Mesothelial cell of epicardium (in vitro differentiated cells): ENCODE measurements around the gene DNAJC11. TPM values are rescaled to one million over a fixed set of nuclear protein-coding genes. Genes with fewer than 3 reads are reported as not detected.

ENCODE experiments used
- DNase-seq, 2 experiments: peaks; one replicate each; pipeline ENCODE4 v3.0.0; 2021; ENCODE audit warnings: low spot score in 2 of 2; ENCODE audit not compliant: unreplicated experiment in 2 of 2
- H3K27ac Mint-ChIP-seq: 2 replicates; pipeline ENCODE4 v1.8.0; 2021; ENCODE audit warnings: mixed read lengths
- H3K27me3 Mint-ChIP-seq: 2 replicates; pipeline ENCODE4 v1.8.0; 2021; ENCODE audit warnings: low read depth, mixed read lengths
- H3K36me3 Mint-ChIP-seq: 2 replicates; pipeline ENCODE4 v1.8.0; 2021; ENCODE audit warnings: mixed read lengths
- H3K4me1 Mint-ChIP-seq: 2 replicates; pipeline ENCODE4 v1.8.0; 2021; ENCODE audit warnings: mixed read lengths
- H3K4me3 Mint-ChIP-seq: 2 replicates; pipeline ENCODE4 v1.8.0; 2021; ENCODE audit warnings: mild to moderate bottlenecking, moderate library complexity, mixed read lengths
- H3K9me3 Mint-ChIP-seq: 2 replicates; pipeline ENCODE4 v1.8.0; 2021; ENCODE audit warnings: mixed read lengths
- total RNA-seq: library from RNA; stranded (reverse); gene quantifications from 3 replicates; pipeline ENCODE4 v1.2.1, GENCODE V29; 2021
- TF ChIP-seq, protein P1 (sequence below): fragments of 200-600 bp; sonication (generic); IDR thresholded peaks from one replicate; pipeline ENCODE4 v1.5.0; 2021; ENCODE audit warnings: antibody characterized with exemption; ENCODE audit not compliant: unreplicated experiment

DNAJC11 gene
- total RNA-seq, 1 donor from 2014 or later = 63.4 TPM

DNA sequence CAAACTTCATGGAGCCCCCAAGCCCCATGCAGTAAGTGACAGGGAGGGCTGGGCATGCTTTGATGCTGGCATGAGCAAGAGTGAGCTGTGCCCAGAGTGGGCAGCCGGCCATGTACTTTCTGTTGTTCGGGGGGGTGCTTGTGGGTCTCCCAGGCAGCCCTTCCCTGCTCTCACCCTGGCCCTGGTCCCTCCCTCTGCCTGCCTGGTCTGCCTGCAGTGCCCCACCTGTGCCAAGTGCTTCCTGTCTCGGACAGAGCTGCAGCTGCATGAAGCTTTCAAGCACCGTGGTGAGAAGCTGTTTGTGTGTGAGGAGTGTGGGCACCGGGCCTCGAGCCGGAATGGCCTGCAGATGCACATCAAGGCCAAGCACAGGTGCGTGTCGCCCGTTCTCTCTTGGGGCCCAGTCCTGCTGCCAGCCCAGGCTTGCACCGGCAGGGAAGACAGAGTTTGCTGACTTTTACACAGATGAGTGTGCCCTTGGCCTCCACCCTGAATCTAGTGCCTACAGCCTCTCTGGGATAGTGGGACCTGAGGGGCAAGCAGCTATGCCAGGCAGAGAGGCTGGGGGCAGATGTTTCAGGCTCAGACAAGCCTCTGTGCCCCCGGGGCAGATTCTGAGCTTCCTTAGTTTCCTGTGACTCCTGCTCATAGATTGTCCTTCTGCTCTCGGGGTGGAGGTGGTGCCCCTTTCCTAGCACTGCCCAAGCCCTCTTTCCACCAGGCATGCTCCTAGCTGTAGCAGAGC lies 114.2 kb downstream of the DNAJC11 start:
- Mint-ChIP-seq H3K4me3 (no peak overlapping the region), H3K27ac (no peak overlapping the region), H3K27me3 (no peaks in the 10 kb centered on the region), H3K36me3 (no peaks in the 10 kb centered on the region), H3K9me3 (no peaks in the 10 kb centered on the region), H3K4me1 (peaks cover 1% of the 10 kb centered on the region)
- TF ChIP-seq, protein P1, sequence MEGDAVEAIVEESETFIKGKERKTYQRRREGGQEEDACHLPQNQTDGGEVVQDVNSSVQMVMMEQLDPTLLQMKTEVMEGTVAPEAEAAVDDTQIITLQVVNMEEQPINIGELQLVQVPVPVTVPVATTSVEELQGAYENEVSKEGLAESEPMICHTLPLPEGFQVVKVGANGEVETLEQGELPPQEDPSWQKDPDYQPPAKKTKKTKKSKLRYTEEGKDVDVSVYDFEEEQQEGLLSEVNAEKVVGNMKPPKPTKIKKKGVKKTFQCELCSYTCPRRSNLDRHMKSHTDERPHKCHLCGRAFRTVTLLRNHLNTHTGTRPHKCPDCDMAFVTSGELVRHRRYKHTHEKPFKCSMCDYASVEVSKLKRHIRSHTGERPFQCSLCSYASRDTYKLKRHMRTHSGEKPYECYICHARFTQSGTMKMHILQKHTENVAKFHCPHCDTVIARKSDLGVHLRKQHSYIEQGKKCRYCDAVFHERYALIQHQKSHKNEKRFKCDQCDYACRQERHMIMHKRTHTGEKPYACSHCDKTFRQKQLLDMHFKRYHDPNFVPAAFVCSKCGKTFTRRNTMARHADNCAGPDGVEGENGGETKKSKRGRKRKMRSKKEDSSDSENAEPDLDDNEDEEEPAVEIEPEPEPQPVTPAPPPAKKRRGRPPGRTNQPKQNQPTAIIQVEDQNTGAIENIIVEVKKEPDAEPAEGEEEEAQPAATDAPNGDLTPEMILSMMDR = no peak
- DNase-seq = no peak

- no peaks in the 10 kb centered on the region for H3K36me3 Mint-ChIP-seq
- H3K4me3 Mint-ChIP-seq = no peak overlapping the region
- H3K27ac Mint-ChIP-seq = no peak overlapping the region
- DNase-seq = no peak
- TF ChIP-seq, protein P1 = no peak
- no peaks in the 10 kb centered on the region for H3K27me3 Mint-ChIP-seq
- H3K4me1 Mint-ChIP-seq = peaks cover 7% of the 10 kb centered on the region
- no peaks in the 10 kb centered on the region for H3K9me3 Mint-ChIP-seq
These were observed 115.2 kb downstream of the DNAJC11 start for GRCh38 chr1:6586404-6586816.

GRCh38 chr1:6585841-6586240 lies 115.8 kb downstream of the DNAJC11 start:
- Mint-ChIP-seq H3K36me3 (no peaks in the 10 kb centered on the region), H3K9me3 (no peaks in the 10 kb centered on the region), H3K27ac (no peak overlapping the region), H3K4me1 (peaks cover 10% of the 10 kb centered on the region), H3K4me3 (no peak overlapping the region), H3K27me3 (no peaks in the 10 kb centered on the region)
- no peak for DNase-seq
- TF ChIP-seq, protein P1 = no peak

- H3K27me3 Mint-ChIP-seq = no peaks in the 10 kb centered on the region
- no peak overlapping the region for H3K4me3 Mint-ChIP-seq
- H3K27ac Mint-ChIP-seq = no peak overlapping the region
- H3K4me1 Mint-ChIP-seq = peaks cover 15% of the 10 kb centered on the region
- no peaks in the 10 kb centered on the region for H3K36me3 Mint-ChIP-seq
- TF ChIP-seq, protein P1 = no peak
- no peak for DNase-seq
- no peaks in the 10 kb centered on the region for H3K9me3 Mint-ChIP-seq
These were observed 116.4 kb downstream of the DNAJC11 start for GRCh38 chr1:6585081-6585722.

Other genes with a start within 250 kb of the DNAJC11 start
- 38.9 to 41.6 TPM (median 39.4 TPM) in 3 replicates for gene TNFRSF25, start 235.6 kb downstream of the DNAJC11 start, total RNA-seq
- 49.3 to 51.2 TPM (median 50.7 TPM) in 3 replicates for gene PLEKHG5, start 210.1 kb downstream of the DNAJC11 start, total RNA-seq
- 37.5 to 44.4 TPM (median 37.9 TPM) in 3 replicates for gene NOL9, start 147.3 kb downstream of the DNAJC11 start, total RNA-seq
- not detected in 3 replicates for gene TAS1R1, start 146.5 kb downstream of the DNAJC11 start, total RNA-seq
- 33.6 to 41.5 TPM (median 33.8 TPM) in 3 replicates for gene ZBTB48, start 121.8 kb downstream of the DNAJC11 start, total RNA-seq
- gene KLHL21, start 98.9 kb downstream of the DNAJC11 start, total RNA-seq = 22.0 to 25.1 TPM (median 23.4 TPM) in 3 replicates
- gene PHF13, start 88.1 kb downstream of the DNAJC11 start, total RNA-seq = 33.7 to 35.0 TPM (median 34.0 TPM) in 3 replicates
- 19.8 to 22.9 TPM (median 20.0 TPM) in 3 replicates for gene THAP3, start 76.9 kb downstream of the DNAJC11 start, total RNA-seq
- 70.4 to 78.3 TPM (median 71.4 TPM) in 3 replicates for gene CAMTA1, start 83.6 kb upstream of the DNAJC11 start, total RNA-seq